GM20000 (cell line): ENCODE results near the gene PRSS58.

ENCODE experiments used
- DNase-seq: peaks from one replicate; pipeline ENCODE4 v3.0.0; 2012; ENCODE audit warnings: low spot score
- CTCF ChIP-seq: IDR thresholded peaks from 2 replicates; pipeline ENCODE4 v1.5.1; 2012; ENCODE audit warnings: mild to moderate bottlenecking, control low read depth; ENCODE audit errors: extremely low read depth, missing control alignments

PRSS58 gene

GRCh38 chr7:142299237-142299781, 41.5 kb upstream of the PRSS58 start:
- no peak for TF ChIP-seq CTCF
- DNase-seq, result no peak

- DNase-seq, result no peak
- TF ChIP-seq CTCF, result no peak
Measured at GRCh38 chr7:142298627-142299026, 40.8 kb upstream of the PRSS58 start.

- no peak for TF ChIP-seq CTCF
- no peak for DNase-seq
Measured at GRCh38 chr7:142298009-142298408, 40.2 kb upstream of the PRSS58 start.

GRCh38 chr7:142280263-142280662, 22.4 kb upstream of the PRSS58 start:
- DNase-seq, result no peak
- TF ChIP-seq CTCF, result no peak

GRCh38 chr7:142279601-142280000, 21.7 kb upstream of the PRSS58 start:
- TF ChIP-seq CTCF, result no peak
- DNase-seq, result no peak

GRCh38 chr7:142275028-142275427, 17.2 kb upstream of the PRSS58 start:
- no peak for TF ChIP-seq CTCF
- DNase-seq, result no peak

- no peak for TF ChIP-seq CTCF
- DNase-seq, result no peak
Measured at GRCh38 chr7:142272841-142273240, 15.0 kb upstream of the PRSS58 start.
